Upper lobe of left lung (tissue), 6 donors: Measurements from ENCODE around the gene MMP20. TPM values are rescaled to one million over a fixed set of nuclear protein-coding genes. Genes with fewer than 3 reads are reported as not detected.

Experiments
- ATAC-seq, 2 donors: fragments of 200-7000 bp; cut with Tn5 transposase; one replicate each; pipeline ENCODE4 v1.9.1; 2022; ENCODE audit warnings: mild to moderate bottlenecking in 2 of 2, moderate library complexity in 2 of 2; ENCODE audit not compliant: low FRiP score in 2 of 2
- DNase-seq, 2 donors: peaks; one replicate each; pipeline ENCODE4 v3.0.0-alpha.2; 2019 to 2020
- H3K27ac ChIP-seq, 4 donors: fragments of 200-600 bp; sonication (generic); one replicate each; pipeline ENCODE4 v1.5.1; 2016 to 2019
- H3K27me3 ChIP-seq, 4 donors: fragments of 200-600 bp; sonication (generic); one replicate each; pipeline ENCODE4 v1.5.1; 2017 to 2019
- H3K36me3 ChIP-seq, 4 donors: fragments of 200-600 bp; sonication (generic); one replicate each; pipeline ENCODE4 v1.5.1; 2016 to 2019
- H3K4me1 ChIP-seq, 4 donors: fragments of 200-600 bp; sonication (generic); one replicate each; pipeline ENCODE4 v1.5.1; 2018 to 2019
- H3K4me3 ChIP-seq, 4 donors: fragments of 200-600 bp; sonication (generic); one replicate each; pipeline ENCODE4 v1.5.1; 2017 to 2019; ENCODE audit warnings: mild to moderate bottlenecking in 2 of 4, moderate library complexity in 1 of 4
- H3K9me3 ChIP-seq, 4 donors: fragments of 200-600 bp; sonication (generic); one replicate each; pipeline ENCODE4 v1.5.1; 2018 to 2019
- CTCF ChIP-seq, 6 experiments: fragments of 450-650 bp in 4 of 6; fragments of 200-600 bp in 2 of 6; sonication (generic) in 2 of 6; IDR thresholded peaks; one replicate each; pipeline ENCODE4 v1.5.1; 2016 to 2019; ENCODE audit warnings: antibody characterized with exemption in 6 of 6
- EP300 ChIP-seq, 4 donors: sonication (generic); formaldehyde crosslinking; IDR thresholded peaks; one replicate each; pipeline ENCODE4 v1.5.1; 2017; ENCODE audit warnings: antibody characterized with exemption in 4 of 4, control low read depth in 2 of 4
- POLR2A ChIP-seq, 4 donors: fragments of 450-650 bp; IDR thresholded peaks; one replicate each; pipeline ENCODE4 v1.5.1; 2016 to 2017; ENCODE audit warnings: antibody characterized with exemption in 4 of 4, mild to moderate bottlenecking in 2 of 4
- POLR2AphosphoS5 ChIP-seq, 2 donors: sonication (generic); formaldehyde crosslinking; IDR thresholded peaks; one replicate each; pipeline ENCODE4 v1.5.1; 2017; ENCODE audit warnings: antibody characterized with exemption in 2 of 2
- WGBS, 2 donors: methylation state at CpG; one replicate each; pipeline ENCODE4 v1.1.5; 2017 to 2018; 5-methylcytosine and 5-hydroxymethylcytosine counted together
- total RNA-seq, 6 donors: library from RNA; depleted of rRNA in 4 of 6; stranded (reverse); fragments of >200 nt in 4 of 6; gene quantifications; one replicate each; pipeline versions ENCODE4 v1.1.0 to v1.2.1, GENCODE V29; 2016 to 2021
- donor health status: DM: no; HTN: no; CAD: no; lungs with moderate emphysema.
- donor health status: DM: no; HTN: yes; CAD: no; lungs with severe emphysema.

Gene MMP20
- total RNA-seq, 6 donors from 2014 or later, result not detected

- ATAC-seq, result peak in 1 of 2 donors; percentile 26
- Histone ChIP-seq H3K9me3 (no peaks in the 10 kb centered on the region), H3K27ac (no peak overlapping the region), H3K27me3 (no peaks in the 10 kb centered on the region), H3K4me3 (no peak overlapping the region), H3K36me3 (no peaks in the 10 kb centered on the region), H3K4me1 (peaks cover 0 to 4% (median 0%) of the 10 kb centered on the region in 4 donors)
- DNase-seq, result no peak
- TF ChIP-seq POLR2AphosphoS5 (IDR thresholded peaks at IDR 0.05), result no peak
- TF ChIP-seq CTCF (IDR thresholded peaks at IDR 0.05), result no peak
- TF ChIP-seq EP300 (IDR thresholded peaks at IDR 0.05), result no peak
- no peak for TF ChIP-seq POLR2A (IDR thresholded peaks at IDR 0.05)
Observed at GRCh38 chr11:102577182-102577581, 48.0 kb downstream of the MMP20 start.

GRCh38 chr11:102576350-102576749, 48.8 kb downstream of the MMP20 start:
- no peak for DNase-seq
- H3K27me3 ChIP-seq, result no peaks in the 10 kb centered on the region
- no peak overlapping the region for H3K4me3 ChIP-seq
- TF ChIP-seq POLR2A (IDR thresholded peaks at IDR 0.05), result no peak
- TF ChIP-seq CTCF (IDR thresholded peaks at IDR 0.05), result no peak
- TF ChIP-seq POLR2AphosphoS5 (IDR thresholded peaks at IDR 0.05), result no peak
- ATAC-seq, result no peak
- peaks cover 0 to 4% (median 0%) of the 10 kb centered on the region in 4 donors for H3K4me1 ChIP-seq
- H3K36me3 ChIP-seq, result no peaks in the 10 kb centered on the region
- H3K9me3 ChIP-seq, result no peaks in the 10 kb centered on the region
- H3K27ac ChIP-seq, result no peak overlapping the region
- WGBS, 2 donors, result 48 to 58% methylated on average over 3 of the region's 3 CpGs

- no peak for ATAC-seq
- no peaks in the 10 kb centered on the region for H3K9me3 ChIP-seq
- peaks cover 0 to 4% (median 0%) of the 10 kb centered on the region in 4 donors for H3K4me1 ChIP-seq
- no peak overlapping the region for H3K4me3 ChIP-seq
- H3K27ac ChIP-seq, result no peak overlapping the region
- WGBS, 2 donors, result 90 to 98% methylated on average over 2 of the region's 2 CpGs
- no peaks in the 10 kb centered on the region for H3K27me3 ChIP-seq
- TF ChIP-seq POLR2AphosphoS5 (IDR thresholded peaks at IDR 0.05), result no peak
- no peak for TF ChIP-seq POLR2A (IDR thresholded peaks at IDR 0.05)
- TF ChIP-seq EP300 (IDR thresholded peaks at IDR 0.05), result no peak
- no peak for TF ChIP-seq CTCF (IDR thresholded peaks at IDR 0.05)
- no peaks in the 10 kb centered on the region for H3K36me3 ChIP-seq
- DNase-seq, result no peak
Observed at GRCh38 chr11:102575012-102575411, 50.1 kb downstream of the MMP20 start.

- Histone ChIP-seq H3K27me3 (no peaks in the 10 kb centered on the region), H3K4me1 (peaks cover 0 to 4% (median 0%) of the 10 kb centered on the region in 4 donors), H3K36me3 (no peaks in the 10 kb centered on the region), H3K9me3 (no peaks in the 10 kb centered on the region), H3K27ac (no peak overlapping the region), H3K4me3 (no peak overlapping the region)
- WGBS, 2 donors, result 33 to 39% methylated on average over 2 of the region's 2 CpGs
- no peak for TF ChIP-seq POLR2AphosphoS5 (IDR thresholded peaks at IDR 0.05)
- no peak for TF ChIP-seq POLR2A (IDR thresholded peaks at IDR 0.05)
- TF ChIP-seq CTCF (IDR thresholded peaks at IDR 0.05), result no peak
- TF ChIP-seq EP300 (IDR thresholded peaks at IDR 0.05), result no peak
- no peak for ATAC-seq
- DNase-seq, result no peak
Observed at GRCh38 chr11:102573851-102574250, 51.3 kb downstream of the MMP20 start.

- DNase-seq, result no peak
- no peaks in the 10 kb centered on the region for H3K27me3 ChIP-seq
- no peak for TF ChIP-seq CTCF (IDR thresholded peaks at IDR 0.05)
- H3K9me3 ChIP-seq, result no peaks in the 10 kb centered on the region
- no peaks in the 10 kb centered on the region for H3K36me3 ChIP-seq
- H3K4me3 ChIP-seq, result no peak overlapping the region
- 63 to 92% methylated on average over 2 of the region's 2 CpGs for WGBS, 2 donors
- H3K4me1 ChIP-seq, result peaks cover 0 to 4% (median 0%) of the 10 kb centered on the region in 4 donors
- H3K27ac ChIP-seq, result no peak overlapping the region
- ATAC-seq, result no peak
Observed at GRCh38 chr11:102572554-102573220, 52.4 kb downstream of the MMP20 start.
